NT2/D1 (cell line): ENCODE results near the gene PBX1.

Experiments used
- SUZ12 ChIP-seq: IDR thresholded peaks from 2 replicates; pipeline ENCODE4 v1.6.1; 2011; ENCODE audit not compliant: insufficient read length, insufficient read depth; ENCODE audit errors: extremely low read depth
- ZNF274 ChIP-seq: IDR thresholded peaks from 2 replicates; pipeline ENCODE4 v1.6.1; 2011; ENCODE audit warnings: mild to moderate bottlenecking, low read depth, low read length

GRCh38 chr1:164618202-164618564, 59.2 kb downstream of the PBX1 start:
- TF ChIP-seq ZNF274 (no peak), SUZ12 (no peak)
